Neural cell (in vitro differentiated cells): ENCODE results near the gene ANKRD31.

Experiments
- CTCF ChIP-seq: fragments of 450-650 bp; IDR thresholded peaks from 2 replicates; pipeline ENCODE4 v1.5.1; 2014; ENCODE audit warnings: antibody characterized with exemption, mild to moderate bottlenecking, moderate library complexity; ENCODE audit not compliant: poor library complexity, severe bottlenecking
- EP300 ChIP-seq: fragments of 450-650 bp; conservative IDR thresholded peaks from 2 replicates; pipeline ENCODE4 v1.6.1; 2014; ENCODE audit warnings: antibody characterized with exemption, mild to moderate bottlenecking, moderate library complexity; ENCODE audit not compliant: poor library complexity, severe bottlenecking
- POLR2AphosphoS5 ChIP-seq: IDR thresholded peaks from 2 replicates; pipeline ENCODE4 v1.6.1; 2012

- TF ChIP-seq CTCF, result no peak
- no peak for TF ChIP-seq POLR2AphosphoS5
- no peak for TF ChIP-seq EP300
These were observed 83.8 kb downstream of the ANKRD31 start for GRCh38 chr5:75152860-75153259.
